Endothelial cell of umbilical vein (primary cell): ENCODE measurements around the gene NRM.

Experiments used
- CTCF ChIP-seq, 2 donors: IDR thresholded peaks; 1 replicate in 1 of 2; 2 replicates in 1 of 2; pipeline ENCODE4 v1.5.1; 2011; ENCODE audit warnings: low read length in 2 of 2, mild to moderate bottlenecking in 2 of 2, moderate library complexity in 2 of 2, control low read depth in 1 of 2, inconsistent platforms in 1 of 2, low read depth in 1 of 2; ENCODE audit not compliant: insufficient read depth in 1 of 2; ENCODE audit errors: extremely low read depth in 1 of 2
- MYC ChIP-seq: IDR thresholded peaks from one replicate; pipeline ENCODE4 v1.6.1; 2011; ENCODE audit warnings: mild to moderate bottlenecking, low read depth, low read length
- POLR2AphosphoS5 ChIP-seq: IDR thresholded peaks from 2 replicates; pipeline ENCODE4 v1.6.1; 2012; ENCODE audit warnings: low read depth, mild to moderate bottlenecking, control low read depth, low read length, moderate library complexity; ENCODE audit not compliant: insufficient read depth

GRCh38 chr6:30721198-30722024 is 30.6 kb upstream of the NRM start:
- TF ChIP-seq CTCF (IDR thresholded peaks at IDR 0.05; ENCODE audit: extremely low read depth in 1 of 2, insufficient read depth in 1 of 2, low read depth in 1 of 2, low read length in 2 of 2) (peak; percentile 13 to 44), POLR2AphosphoS5 (peak; percentile 99), MYC (no peak)
